Spinal cord (tissue), 10 donors: ENCODE results near the gene ARHGEF17. TPM values are rescaled to one million over a fixed set of nuclear protein-coding genes. Genes with fewer than 3 reads are reported as not detected.

Experiments used
- DNase-seq, 6 donors: peaks; one replicate each; pipeline versions ENCODE4 v3.0.0 to v3.0.0-alpha.2; 2013 to 2015; ENCODE audit warnings: low spot score in 6 of 6, low read depth in 4 of 6
- H3K27ac ChIP-seq: one replicate; pipeline ENCODE4 v1.5.1; 2013; ENCODE audit warnings: low read depth, low read length, control low read depth
- H3K27me3 ChIP-seq: one replicate; pipeline ENCODE4 v1.6.1; 2013; ENCODE audit warnings: low read length; ENCODE audit not compliant: control insufficient read depth, insufficient read depth
- H3K36me3 ChIP-seq: one replicate; pipeline ENCODE4 v1.6.1; 2013; ENCODE audit warnings: low read length; ENCODE audit not compliant: control insufficient read depth, insufficient read depth
- H3K4me1 ChIP-seq: one replicate; pipeline ENCODE4 v1.6.1; 2013; ENCODE audit warnings: low read length; ENCODE audit not compliant: control insufficient read depth, insufficient read depth
- H3K4me3 ChIP-seq: one replicate; pipeline ENCODE4 v1.5.1; 2013; ENCODE audit warnings: low read depth, low read length, control low read depth
- H3K9me3 ChIP-seq: one replicate; pipeline ENCODE4 v1.6.1; 2013; ENCODE audit warnings: low read length; ENCODE audit not compliant: control insufficient read depth, insufficient read depth
- WGBS: methylation state at CpG from one replicate; pipeline ENCODE4 v1.1.5; 2013; ENCODE audit warnings: missing lambda C conversion rate; ENCODE audit not compliant: insufficient coverage; 5-methylcytosine and 5-hydroxymethylcytosine counted together
- long read RNA-seq, 4 donors: transcript quantifications; one replicate each; lab custom pipeline, GENCODE V29; 2026
- polyA plus RNA-seq, 2 donors: library from polyadenylated mRNA; unstranded; fragments of 120-200 nt; gene quantifications; one replicate each; pipeline ENCODE4 v1.2.1, GENCODE V29; 2013; ENCODE audit not compliant: insufficient read length in 2 of 2
- total RNA-seq, 2 donors: library from RNA; depleted of rRNA in 1 of 2; stranded (reverse); fragments of 120-200 nt in 1 of 2; fragments of >200 nt in 1 of 2; gene quantifications; one replicate each; pipeline versions ENCODE4 v1.2.3 to v1.2.4, GENCODE V29; 2013 to 2014
- donor health status: healthy.

Gene ARHGEF17, protein sequence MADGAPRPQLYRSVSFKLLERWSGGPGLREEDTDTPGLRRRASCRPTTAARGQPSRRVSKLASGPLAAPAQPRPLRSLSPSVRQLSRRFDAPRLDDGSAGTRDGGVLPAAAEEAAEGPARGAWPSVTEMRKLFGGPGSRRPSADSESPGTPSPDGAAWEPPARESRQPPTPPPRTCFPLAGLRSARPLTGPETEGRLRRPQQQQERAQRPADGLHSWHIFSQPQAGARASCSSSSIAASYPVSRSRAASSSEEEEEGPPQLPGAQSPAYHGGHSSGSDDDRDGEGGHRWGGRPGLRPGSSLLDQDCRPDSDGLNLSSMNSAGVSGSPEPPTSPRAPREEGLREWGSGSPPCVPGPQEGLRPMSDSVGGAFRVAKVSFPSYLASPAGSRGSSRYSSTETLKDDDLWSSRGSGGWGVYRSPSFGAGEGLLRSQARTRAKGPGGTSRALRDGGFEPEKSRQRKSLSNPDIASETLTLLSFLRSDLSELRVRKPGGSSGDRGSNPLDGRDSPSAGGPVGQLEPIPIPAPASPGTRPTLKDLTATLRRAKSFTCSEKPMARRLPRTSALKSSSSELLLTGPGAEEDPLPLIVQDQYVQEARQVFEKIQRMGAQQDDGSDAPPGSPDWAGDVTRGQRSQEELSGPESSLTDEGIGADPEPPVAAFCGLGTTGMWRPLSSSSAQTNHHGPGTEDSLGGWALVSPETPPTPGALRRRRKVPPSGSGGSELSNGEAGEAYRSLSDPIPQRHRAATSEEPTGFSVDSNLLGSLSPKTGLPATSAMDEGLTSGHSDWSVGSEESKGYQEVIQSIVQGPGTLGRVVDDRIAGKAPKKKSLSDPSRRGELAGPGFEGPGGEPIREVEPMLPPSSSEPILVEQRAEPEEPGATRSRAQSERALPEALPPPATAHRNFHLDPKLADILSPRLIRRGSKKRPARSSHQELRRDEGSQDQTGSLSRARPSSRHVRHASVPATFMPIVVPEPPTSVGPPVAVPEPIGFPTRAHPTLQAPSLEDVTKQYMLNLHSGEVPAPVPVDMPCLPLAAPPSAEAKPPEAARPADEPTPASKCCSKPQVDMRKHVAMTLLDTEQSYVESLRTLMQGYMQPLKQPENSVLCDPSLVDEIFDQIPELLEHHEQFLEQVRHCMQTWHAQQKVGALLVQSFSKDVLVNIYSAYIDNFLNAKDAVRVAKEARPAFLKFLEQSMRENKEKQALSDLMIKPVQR (N-terminal part only)
- total RNA-seq = 10 to 100 TPM; 37.3 to 51.4 TPM
- polyA plus RNA-seq = 100 to 1,000 TPM in 1 of 2 donors, 10 to 100 TPM in 1; 83.6 to 105 TPM
- long read RNA-seq, donor 1, full-length matches to known transcripts = 11 of 49 reads
- long read RNA-seq, donor 1, partial matches to known transcripts = 38 of 49 reads
- long read RNA-seq, donor 1, other reads (novel, unspliced or antisense) = 0 of 49 reads
- long read RNA-seq, donor 2, partial matches to known transcripts = 0 of 2 reads
- long read RNA-seq, donor 2, other reads (novel, unspliced or antisense) = 0 of 2 reads
- long read RNA-seq, donor 3, full-length matches to known transcripts = 2 of 2 reads
- long read RNA-seq, donor 3, partial matches to known transcripts = 0 of 2 reads
- long read RNA-seq, donor 3, other reads (novel, unspliced or antisense) = 0 of 2 reads
- long read RNA-seq, donor 4, full-length matches to known transcripts = 6 of 6 reads
- long read RNA-seq, donor 4, partial matches to known transcripts = 0 of 6 reads
- long read RNA-seq, donor 4, other reads (novel, unspliced or antisense) = 0 of 6 reads

DNA sequence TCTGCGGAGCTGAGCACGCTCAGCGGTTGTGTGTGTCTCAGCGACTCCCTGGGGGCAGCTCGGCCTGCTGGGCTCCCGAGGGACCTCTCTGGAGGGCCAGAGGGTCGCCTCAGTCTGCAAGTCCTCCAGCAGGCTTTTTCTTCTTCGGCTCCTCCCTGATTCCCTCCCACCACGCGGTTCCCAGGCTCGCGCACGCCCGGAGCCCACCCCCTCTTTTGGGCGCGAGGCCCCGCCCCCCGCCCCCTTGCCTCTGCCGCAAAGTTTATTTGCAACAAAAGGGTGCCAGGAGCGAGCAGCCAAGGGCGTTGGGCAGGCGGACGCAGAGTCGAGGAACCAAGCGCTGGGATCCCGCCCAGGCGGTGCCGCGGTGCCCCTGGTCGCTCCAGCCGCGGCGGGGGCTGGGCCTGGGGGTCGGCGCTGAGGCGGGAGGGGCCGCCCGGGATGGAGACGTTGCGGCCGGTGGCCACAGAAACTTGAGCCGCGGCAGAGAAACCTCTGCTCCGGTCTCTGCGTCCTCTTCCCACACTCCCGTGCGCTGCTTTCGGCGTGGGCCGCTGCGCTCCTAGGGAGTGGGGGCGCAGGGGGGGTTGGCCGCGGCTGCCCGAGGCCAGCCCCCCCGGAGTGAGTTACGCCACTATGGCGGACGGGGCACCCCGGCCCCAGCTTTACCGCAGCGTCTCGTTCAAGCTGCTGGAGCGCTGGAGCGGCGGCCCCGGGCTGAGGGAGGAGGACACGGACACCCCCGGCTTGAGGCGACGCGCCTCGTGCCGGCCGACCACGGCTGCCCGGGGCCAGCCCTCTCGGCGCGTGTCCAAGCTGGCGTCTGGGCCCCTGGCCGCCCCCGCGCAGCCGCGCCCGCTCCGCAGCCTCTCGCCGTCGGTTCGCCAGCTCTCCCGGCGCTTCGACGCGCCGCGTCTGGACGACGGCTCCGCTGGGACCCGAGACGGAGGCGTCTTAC, at the start of gene ARHGEF17:
ARHGEF17 (plus strand) TSS at position 274 of the 958 bp plus-strand sequence; CDS start at position 637, 363 bp downstream.
- Histone ChIP-seq H3K36me3 (peaks cover 22% of the 10 kb centered on the region), H3K4me1 (peaks cover 60% of the 10 kb centered on the region), H3K27me3 (no peaks in the 10 kb centered on the region), H3K9me3 (no peaks in the 10 kb centered on the region), H3K4me3 (peak within 1 kb of the TSS; percentile 73), H3K27ac (peak within 1 kb of the TSS; percentile 96)
- under 1% methylated on average over 105 of the region's 105 CpGs for WGBS
- peak in 4 of 6 donors; percentile 68 to 95 (median 80) for DNase-seq

- H3K4me1 ChIP-seq = peaks cover 20% of the 10 kb centered on the region
- DNase-seq = no peak
- H3K4me3 ChIP-seq = no peak overlapping the region
- no peak overlapping the region for H3K27ac ChIP-seq
- WGBS = 84% methylated on average over 2 of the region's 3 CpGs
- H3K27me3 ChIP-seq = peaks cover 8% of the 10 kb centered on the region
- no peaks in the 10 kb centered on the region for H3K9me3 ChIP-seq
- no peaks in the 10 kb centered on the region for H3K36me3 ChIP-seq
Measured at GRCh38 chr11:73259406-73260126, 48.5 kb upstream of the ARHGEF17 start.

- H3K27ac ChIP-seq = no peak overlapping the region
- H3K36me3 ChIP-seq = no peaks in the 10 kb centered on the region
- H3K9me3 ChIP-seq = no peaks in the 10 kb centered on the region
- peaks cover 21% of the 10 kb centered on the region for H3K4me1 ChIP-seq
- H3K4me3 ChIP-seq = no peak overlapping the region
- H3K27me3 ChIP-seq = peaks cover 14% of the 10 kb centered on the region
- no peak for DNase-seq
Measured at GRCh38 chr11:73260127-73260457, 48.0 kb upstream of the ARHGEF17 start.

- H3K9me3 ChIP-seq = no peaks in the 10 kb centered on the region
- no peaks in the 10 kb centered on the region for H3K36me3 ChIP-seq
- peaks cover 20% of the 10 kb centered on the region for H3K27me3 ChIP-seq
- H3K4me1 ChIP-seq = peaks cover 13% of the 10 kb centered on the region
- no peak overlapping the region for H3K27ac ChIP-seq
- no peak overlapping the region for H3K4me3 ChIP-seq
- no peak for DNase-seq
- whole genome bisulfite sequencing = 82% methylated on average over 4 of the region's 5 CpGs
Measured at GRCh38 chr11:73262851-73263495, 45.1 kb upstream of the ARHGEF17 start.

DNA sequence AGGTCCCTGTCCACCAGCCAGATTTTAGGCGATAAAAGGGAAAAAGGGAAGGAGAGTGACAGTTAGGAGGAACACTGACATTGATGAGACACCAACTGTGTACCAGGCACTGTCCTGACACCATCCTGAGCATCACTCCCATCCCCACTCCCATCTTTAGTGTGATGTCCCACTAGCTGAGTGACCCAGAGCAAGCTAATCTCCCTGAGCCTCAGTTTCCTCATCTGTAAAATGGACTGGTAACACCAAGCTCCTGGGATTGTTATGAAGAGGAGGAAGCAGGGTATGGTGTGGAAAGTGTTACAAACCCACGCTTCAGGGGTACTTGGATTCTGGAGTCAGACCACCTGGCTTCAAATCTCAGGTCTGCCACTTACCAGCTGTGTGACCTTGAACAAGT, 44.4 kb upstream of the ARHGEF17 start:
- peaks cover 6% of the 10 kb centered on the region for H3K4me1 ChIP-seq
- no peak overlapping the region for H3K27ac ChIP-seq
- no peaks in the 10 kb centered on the region for H3K36me3 ChIP-seq
- peaks cover 20% of the 10 kb centered on the region for H3K27me3 ChIP-seq
- no peak overlapping the region for H3K4me3 ChIP-seq
- 100% methylated on average over 1 of the region's 2 CpGs for WGBS
- no peak for DNase-seq
- no peaks in the 10 kb centered on the region for H3K9me3 ChIP-seq

DNA sequence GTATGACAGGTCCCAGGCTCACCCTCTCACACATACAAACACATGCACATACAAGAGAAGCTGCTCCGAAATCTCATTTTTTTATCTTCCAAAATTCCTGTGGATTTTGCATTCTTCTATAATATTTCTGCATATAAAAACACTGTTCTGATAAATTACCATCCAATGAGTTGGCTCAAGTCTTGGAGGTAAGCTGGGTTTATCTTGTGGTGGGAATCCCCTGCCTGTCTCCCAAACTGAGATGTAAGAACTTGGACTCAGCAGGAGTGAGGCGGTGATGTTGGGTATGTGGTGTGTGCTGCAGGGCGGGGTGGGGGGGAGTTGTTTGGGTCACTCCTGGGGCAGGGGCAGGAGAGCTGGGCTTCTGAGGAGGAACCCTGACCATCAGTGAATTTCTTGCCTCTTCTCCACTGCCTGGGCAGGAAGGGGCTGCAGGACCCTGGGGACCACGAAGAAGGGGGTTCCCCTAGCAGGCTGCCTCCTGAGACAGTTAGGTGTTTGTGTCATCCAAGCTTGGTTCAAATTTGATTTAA, 42.7 kb upstream of the ARHGEF17 start:
- H3K27me3 ChIP-seq = peaks cover 20% of the 10 kb centered on the region
- WGBS = 86% methylated on average over 2 of the region's 4 CpGs
- H3K4me1 ChIP-seq = peaks cover 6% of the 10 kb centered on the region
- DNase-seq = no peak
- no peak overlapping the region for H3K4me3 ChIP-seq
- H3K9me3 ChIP-seq = no peaks in the 10 kb centered on the region
- no peaks in the 10 kb centered on the region for H3K36me3 ChIP-seq
- no peak overlapping the region for H3K27ac ChIP-seq

- 67% methylated on average over 3 of the region's 3 CpGs for WGBS
- Histone ChIP-seq H3K9me3 (no peaks in the 10 kb centered on the region), H3K4me3 (no peak overlapping the region), H3K4me1 (peaks cover 6% of the 10 kb centered on the region), H3K27me3 (peaks cover 20% of the 10 kb centered on the region), H3K36me3 (no peaks in the 10 kb centered on the region), H3K27ac (no peak overlapping the region)
- DNase-seq = no peak
Measured at GRCh38 chr11:73265853-73266645, 42.0 kb upstream of the ARHGEF17 start.
